Measurements from ENCODE around the gene HSPG2. TPM values are rescaled to one million over a fixed set of nuclear protein-coding genes. Genes with fewer than 3 reads are reported as not detected.

Gene HSPG2
- total and polyA plus RNA-seq, 2 of the 8 experiments (the other 6 are each of a cell fraction or from before 2014, with no cell fraction given), result 17.8 to 111 TPM

- 93% methylated on average over 15 of the region's 15 CpGs; no CpG with 5 or more reads in 1 of the 2 experiments for WGBS, 2 experiments (ENCODE audit: extremely low coverage in 1 of 2, insufficient coverage in 1 of 2, insufficient read length in 1 of 2, insufficient replicate concordance in 2 of 2, low coverage in 1 of 2, low lambda C conversion rate in 2 of 2, missing lambda C conversion rate in 1 of 2)
- ChIA-PET CTCF (ENCODE audit: partially characterized antibody) (interaction anchor here (0.6 kb wide), 1 partner anchor 21 kb away, joined by 3 read pairs; no protein-coding TSS in a partner anchor), POLR2A (ENCODE audit: partially characterized antibody) (no interaction called here)
- no peaks in the 10 kb centered on the region for H3K79me2 ChIP-seq (ENCODE audit: control insufficient read depth in 1 of 2, insufficient read depth in 2 of 2, low read length in 2 of 2)
- peaks cover 17 to 33% (median 30%) of the 10 kb centered on the region in 4 experiments; a peak in 6 of 8 replicates for H3K36me3 ChIP-seq (ENCODE audit: control insufficient read depth in 2 of 4, insufficient read depth in 4 of 4, low read length in 3 of 4)
- H3K79me1 ChIP-seq (ENCODE audit: low read depth, low read length), result no peaks in the 10 kb centered on the region; the same call in 1 of the 2 replicates
- DNase-seq (ENCODE audit: low read depth in 1 of 2, low spot score in 2 of 2) (no peak), FAIRE-seq (no peak)
- H4K91ac ChIP-seq (replicated peaks; ENCODE audit: insufficient read length, low read length), result no peak overlapping the region
- peaks cover 0 to 5% of the 10 kb centered on the region in 2 experiments for H4K20me1 ChIP-seq (replicated peaks in 1 of 2; ENCODE audit: control insufficient read depth in 1 of 2, insufficient read depth in 2 of 2, low read length in 2 of 2)
- no peaks in the 10 kb centered on the region for H3K23me2 ChIP-seq (ENCODE audit: low read depth, low read length)
- H4K5ac ChIP-seq (ENCODE audit: insufficient read length, low read depth, low read length), result no peak overlapping the region
- no peak overlapping the region for H3K4me3 ChIP-seq (ENCODE audit: extremely low read depth in 1 of 4, insufficient read depth in 2 of 4, low read depth in 3 of 4, low read length in 4 of 4)
- no peak overlapping the region for H3K23ac ChIP-seq (ENCODE audit: insufficient read length)
- H3K9ac ChIP-seq (replicated peaks in 1 of 4; ENCODE audit: extremely low read depth in 1 of 4, low read depth in 3 of 4, low read length in 3 of 4), result no peak overlapping the region
- H3K18ac ChIP-seq (ENCODE audit: extremely low read depth, low read length), result no peak overlapping the region
- no peak overlapping the region for H3K56ac ChIP-seq (replicated peaks; ENCODE audit: insufficient read length, low read depth, low read length)
- H3K4me2 ChIP-seq (ENCODE audit: insufficient read depth in 1 of 2, low read depth in 2 of 2, low read length in 2 of 2), result no peak overlapping the region
- no peak overlapping the region for H2BK20ac ChIP-seq (ENCODE audit: low read length)
- no peak overlapping the region for H3K14ac ChIP-seq (ENCODE audit: insufficient read length)
- H2BK120ac ChIP-seq (replicated peaks; ENCODE audit: low read depth, low read length), result no peak overlapping the region
- H3K9me3 ChIP-seq (ENCODE audit: insufficient read depth in 2 of 2, low read depth in 1 of 2, low read length in 1 of 2), result no peaks in the 10 kb centered on the region
- H2AFZ ChIP-seq (ENCODE audit: low read length), result no peak overlapping the region
- no peak overlapping the region for H4K8ac ChIP-seq (ENCODE audit: extremely low read depth, insufficient read depth, low read length)
- H2BK15ac ChIP-seq (ENCODE audit: low read length), result no peak overlapping the region
- H2BK5ac ChIP-seq (ENCODE audit: low read depth, low read length), result no peak overlapping the region
- no peak for TF ChIP-seq ASH2L (IDR thresholded peaks at IDR 0.05; ENCODE audit: low read length)
- H2BK12ac ChIP-seq (ENCODE audit: low read depth, low read length), result no peak overlapping the region
- no peak overlapping the region; the same call in 1 of the 2 replicates for H3K27ac ChIP-seq (ENCODE audit: low read depth, low read length)
- H3K4me1 ChIP-seq (replicated peaks in 1 of 4; ENCODE audit: control insufficient read depth in 3 of 4, insufficient read depth in 4 of 4, low read length in 3 of 4), result peaks cover 5 to 10% (median 8%) of the 10 kb centered on the region in 4 experiments; a peak in 6 of 7 replicates
- H2AK5ac ChIP-seq (ENCODE audit: low read depth, low read length), result no peak overlapping the region
- H3K27me3 ChIP-seq (replicated peaks in 1 of 4; ENCODE audit: control insufficient read depth in 3 of 4, extremely low read depth in 1 of 4, insufficient read depth in 3 of 4, low read length in 3 of 4), result no peaks in the 10 kb centered on the region; a peak in 1 of 7 replicates
- no peak overlapping the region for H3K4ac ChIP-seq (replicated peaks; ENCODE audit: insufficient read length, low read depth, low read length)
These were observed 66.5 kb downstream of the HSPG2 start for GRCh38 chr1:21870611-21871010.
